Measurements from ENCODE around the gene NLE1.

DNA sequence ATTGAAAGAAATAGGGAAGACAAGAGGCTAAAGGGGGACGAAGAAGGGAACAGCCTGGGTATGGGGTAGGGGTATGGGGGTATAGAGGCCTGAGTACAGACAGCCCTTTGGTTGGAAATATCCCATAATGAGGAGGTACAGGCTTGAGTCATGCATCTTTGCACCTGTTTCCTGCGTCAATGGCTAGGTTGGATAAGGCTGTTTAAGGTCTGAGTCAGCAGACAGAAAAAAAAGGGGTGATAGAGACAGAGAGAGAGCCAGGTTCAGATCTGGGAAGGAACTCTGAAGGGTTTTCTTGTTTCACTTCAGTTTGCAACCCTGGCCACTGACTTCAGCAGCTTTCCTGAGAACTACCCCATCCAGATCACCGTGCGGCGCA is 12.1 kb downstream of the NLE1 start:
- no peak for TF ChIP-seq CTCF (IDR thresholded peaks at IDR 0.05)
- no peak for TF ChIP-seq POLR2A (IDR thresholded peaks at IDR 0.05)
- no peak for TF ChIP-seq EP300 (IDR thresholded peaks at IDR 0.05)
